ENCODE measurements around the gene CRIP3.
"Not testable (repeated sequence)": the region's sequence is repeated elsewhere in the genome, so short reads cannot be mapped to it uniquely, and the experiment has no call there.

The CRIP3 gene

DNA sequence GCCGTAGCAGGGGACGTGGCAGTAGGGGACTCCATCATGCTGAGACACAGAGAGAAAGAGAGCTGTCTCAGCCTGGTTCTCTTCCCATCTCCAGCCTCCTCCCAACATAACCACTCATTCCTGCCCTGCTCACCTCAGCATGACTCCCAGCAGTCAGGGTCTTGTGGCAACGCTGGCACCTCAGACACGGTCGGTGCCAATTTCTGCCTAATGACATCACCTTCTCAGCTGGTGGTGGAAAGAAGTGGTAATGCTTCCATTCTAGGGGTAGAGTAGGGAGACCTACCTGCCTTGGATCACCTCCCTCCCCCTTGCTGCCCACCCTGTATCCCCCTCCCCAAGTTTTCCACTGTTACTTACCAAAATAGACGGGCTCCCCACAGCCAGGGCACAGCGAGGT is 2.5 kb downstream of the CRIP3 start:
- DNase-seq (no peak), ATAC-seq (no peak)

DNA sequence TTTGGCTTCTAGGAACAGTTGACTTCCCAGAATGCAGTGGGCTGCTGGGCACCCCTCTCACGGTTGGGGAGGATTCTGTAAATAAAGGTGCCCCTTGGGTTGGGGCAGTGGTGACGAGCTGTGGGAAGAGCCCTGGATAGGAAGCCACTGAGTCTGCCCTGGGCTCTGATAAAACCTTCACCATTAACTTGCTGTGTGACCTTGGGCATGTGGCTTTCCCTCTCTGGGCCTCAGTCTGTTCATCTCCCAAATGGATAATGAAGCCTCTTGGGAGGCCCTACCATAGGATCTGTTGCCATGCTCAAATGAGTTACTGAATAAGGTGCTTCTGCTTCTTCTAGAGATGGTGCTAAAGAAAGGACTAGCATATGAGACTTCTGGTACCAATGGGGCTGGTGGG is 3.7 kb downstream of the CRIP3 start:
- ATAC-seq (no peak), DNase-seq (no peak)

DNA sequence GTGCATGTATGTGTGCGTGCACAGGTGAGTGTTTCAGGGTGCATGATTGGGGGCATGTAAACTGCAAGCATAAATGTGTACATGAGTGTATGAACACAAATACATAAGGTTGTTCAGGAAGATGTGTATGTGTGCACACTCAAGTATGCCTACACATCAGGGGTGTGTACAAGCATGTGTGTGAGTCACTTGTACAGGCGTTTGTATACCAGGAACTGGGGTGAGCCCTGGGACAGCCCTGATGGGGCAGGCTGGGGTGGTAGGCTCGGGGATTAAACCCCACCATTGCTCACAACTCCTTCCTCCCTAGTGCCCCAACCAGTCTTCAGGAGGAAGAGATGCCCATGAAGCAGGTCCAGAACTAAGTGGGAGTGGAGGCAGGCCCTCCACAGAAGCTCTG is 4.3 kb downstream of the CRIP3 start:
- ATAC-seq = no peak

DNA sequence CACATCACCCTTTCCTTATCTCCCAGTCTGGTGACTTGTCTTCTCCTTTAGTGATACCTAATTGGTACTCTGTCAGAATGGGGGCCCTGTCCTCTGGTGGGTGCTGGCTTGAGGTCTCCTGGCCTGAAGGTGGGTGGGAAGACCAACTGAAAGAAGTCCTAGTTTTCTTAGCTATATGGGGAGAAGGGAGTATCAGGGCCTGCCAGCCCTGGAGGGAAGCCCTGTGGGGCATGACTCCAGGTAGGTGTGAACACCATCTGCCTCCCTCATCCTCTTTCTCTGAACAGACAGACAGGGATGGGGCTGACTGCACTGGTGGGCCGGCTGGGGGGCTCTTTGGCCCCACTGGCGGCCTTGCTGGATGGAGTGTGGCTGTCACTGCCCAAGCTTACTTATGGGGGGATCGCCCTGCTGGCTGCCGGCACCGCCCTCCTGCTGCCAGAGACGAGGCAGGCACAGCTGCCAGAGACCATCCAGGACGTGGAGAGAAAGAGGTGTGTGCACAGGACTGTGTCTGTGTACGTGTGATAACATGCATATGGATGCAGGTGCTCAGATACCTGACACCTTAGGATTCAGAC is 4.8 kb downstream of the CRIP3 start:
- no peak for ATAC-seq
- DNase-seq = no peak

More for the DNA sequence above, 4.3 kb downstream of the CRIP3 start:
- no peak for DNase-seq

DNA sequence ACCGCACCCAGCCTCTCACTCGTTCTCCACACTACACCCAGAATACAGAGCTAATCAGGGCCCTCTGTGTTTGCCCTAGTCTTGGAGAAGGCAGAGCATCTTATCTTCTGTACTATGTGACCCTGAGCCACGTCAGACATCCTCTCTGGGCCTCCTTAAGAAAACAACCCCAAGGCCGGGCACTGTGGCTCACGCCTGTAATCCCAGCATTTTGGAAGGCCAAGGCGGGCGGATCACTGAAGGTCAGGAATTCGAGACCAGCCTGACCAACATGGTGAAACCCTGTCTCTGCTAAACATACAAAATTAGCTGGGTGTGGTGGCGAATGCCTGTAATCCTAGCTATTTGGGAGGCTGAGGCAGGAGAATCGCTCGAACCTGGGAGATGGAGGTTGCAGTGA is 5.6 kb downstream of the CRIP3 start:
- ATAC-seq, DNase-seq: not testable (repeated sequence)

DNA sequence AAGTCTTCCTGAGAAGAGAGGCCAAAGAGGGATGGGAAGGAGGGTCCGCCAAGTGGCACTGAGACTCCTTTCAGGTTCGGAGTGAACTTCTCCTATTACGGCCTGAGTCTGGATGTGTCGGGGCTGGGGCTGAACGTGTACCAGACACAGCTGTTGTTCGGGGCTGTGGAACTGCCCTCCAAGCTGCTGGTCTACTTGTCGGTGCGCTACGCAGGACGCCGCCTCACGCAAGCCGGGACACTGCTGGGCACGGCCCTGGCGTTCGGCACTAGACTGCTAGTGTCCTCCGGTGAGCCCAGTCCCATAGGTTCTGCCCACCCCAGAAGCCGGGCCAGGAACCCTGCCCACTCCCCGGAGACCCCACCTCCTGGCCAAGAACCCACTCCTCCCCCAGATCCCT is 6.5 kb downstream of the CRIP3 start:
- no peak for ATAC-seq

DNA sequence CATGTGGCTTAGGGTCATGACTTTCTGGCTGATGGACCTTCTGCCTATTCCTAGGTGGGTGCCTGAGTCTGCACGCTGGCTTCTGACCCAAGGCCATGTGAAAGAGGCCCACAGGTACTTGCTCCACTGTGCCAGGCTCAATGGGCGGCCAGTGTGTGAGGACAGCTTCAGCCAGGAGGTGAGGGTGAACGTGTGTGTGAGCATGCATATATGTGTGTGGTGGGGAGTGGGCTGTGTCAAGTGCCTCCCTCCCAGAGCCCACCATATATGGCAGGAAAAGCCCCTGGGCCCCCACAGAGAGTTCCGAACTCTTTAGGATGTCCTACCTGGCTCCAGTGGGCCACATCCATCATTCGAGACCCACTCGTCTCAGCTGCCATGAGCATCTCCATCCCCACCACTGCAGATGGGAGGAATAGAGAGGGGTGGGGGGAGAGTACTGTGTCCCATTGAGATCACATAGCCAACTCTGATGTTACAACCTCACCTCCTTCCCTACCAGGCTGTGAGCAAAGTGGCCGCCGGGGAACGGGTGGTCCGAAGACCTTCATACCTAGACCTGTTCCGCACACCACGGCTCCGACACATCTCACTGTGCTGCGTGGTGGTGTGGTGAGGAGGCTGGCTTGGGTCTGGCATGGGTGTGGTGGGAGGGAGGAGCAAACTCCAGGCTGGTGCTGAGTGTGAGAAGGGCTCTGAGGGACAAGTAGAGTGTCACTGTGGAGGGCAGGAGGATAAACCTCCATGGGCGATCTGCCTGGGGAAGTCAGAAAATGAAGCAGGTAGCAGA is 7.3 kb downstream of the CRIP3 start:
- ATAC-seq (no peak), DNase-seq (no peak)

More for the DNA sequence above, 6.5 kb downstream of the CRIP3 start:
- DNase-seq = no peak

DNA sequence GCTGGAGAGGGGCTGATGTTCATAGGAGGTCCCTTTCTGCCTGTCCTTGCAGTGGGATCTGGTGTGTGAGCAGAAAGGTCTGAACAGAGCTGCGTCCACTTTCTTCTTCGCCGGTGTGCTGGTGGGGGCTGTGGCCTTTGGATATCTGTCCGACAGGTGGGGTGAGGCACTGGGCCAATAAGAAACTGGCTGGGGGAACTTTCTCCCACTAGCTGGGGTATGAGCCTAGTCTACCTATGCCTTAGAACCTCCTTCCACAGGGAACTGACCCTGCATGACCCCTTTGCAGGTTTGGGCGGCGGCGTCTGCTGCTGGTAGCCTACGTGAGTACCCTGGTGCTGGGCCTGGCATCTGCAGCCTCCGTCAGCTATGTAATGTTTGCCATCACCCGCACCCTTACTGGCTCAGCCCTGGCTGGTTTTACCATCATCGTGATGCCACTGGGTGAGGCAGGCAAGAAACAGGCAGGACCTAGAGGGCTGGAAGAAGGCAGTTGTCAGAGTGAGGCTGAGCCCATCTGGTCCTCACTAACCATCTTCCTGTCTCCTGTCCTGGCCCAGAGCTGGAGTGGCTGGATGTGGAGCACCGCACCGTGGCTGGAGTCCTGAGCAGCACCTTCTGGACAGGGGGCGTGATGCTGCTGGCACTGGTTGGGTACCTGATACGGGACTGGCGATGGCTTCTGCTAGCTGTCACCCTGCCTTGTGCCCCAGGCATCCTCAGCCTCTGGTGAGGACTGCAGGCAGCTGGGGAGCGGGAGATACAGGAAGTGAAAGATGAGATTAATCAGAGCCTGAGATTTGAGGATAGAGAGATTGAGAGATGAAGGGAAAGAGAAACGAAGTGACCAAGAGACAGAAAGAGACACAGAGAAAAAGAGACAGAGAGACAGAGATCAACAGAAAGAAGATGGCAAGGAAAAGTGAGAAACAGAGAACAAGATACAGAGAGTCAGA is 9.0 kb downstream of the CRIP3 start:
- no peak for DNase-seq
- no peak for ATAC-seq

DNA sequence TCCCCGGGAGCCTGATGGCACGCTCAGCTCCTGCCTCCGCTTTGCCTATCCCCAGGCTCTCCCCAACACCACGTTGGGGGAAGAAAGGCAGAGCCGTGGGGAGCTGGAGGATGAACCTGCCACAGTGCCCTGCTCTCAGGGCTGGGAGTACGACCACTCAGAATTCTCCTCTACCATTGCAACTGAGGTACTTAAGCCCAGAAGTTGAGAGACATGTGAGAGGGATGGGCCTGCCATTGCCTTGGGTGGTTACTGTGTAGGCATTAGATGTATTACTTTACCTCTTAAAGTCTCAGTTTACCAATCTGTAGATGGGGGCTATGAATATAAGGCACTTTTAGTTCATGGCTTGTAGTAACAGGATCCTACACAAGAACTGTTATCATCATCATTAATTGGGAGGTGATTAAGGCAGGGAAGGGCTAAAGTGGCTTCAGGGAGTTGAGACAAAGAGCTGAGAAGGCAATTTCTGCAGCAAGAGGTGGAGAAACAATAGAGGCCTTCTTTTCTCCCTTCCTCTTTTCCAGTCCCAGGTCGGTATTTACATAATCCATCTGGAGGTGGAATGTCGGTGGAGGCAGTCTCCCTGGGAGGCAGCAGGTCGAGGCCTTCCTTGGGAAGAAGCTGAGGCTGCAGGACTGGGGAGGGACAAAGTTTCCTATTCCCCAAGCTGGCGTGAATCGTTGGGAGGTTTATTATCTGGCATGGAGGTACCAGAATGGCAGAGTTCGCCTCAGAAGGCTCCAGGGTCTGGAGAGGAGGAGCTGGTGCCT is 9.9 kb downstream of the CRIP3 start:
- DNase-seq = no peak
- ATAC-seq = no peak

DNA sequence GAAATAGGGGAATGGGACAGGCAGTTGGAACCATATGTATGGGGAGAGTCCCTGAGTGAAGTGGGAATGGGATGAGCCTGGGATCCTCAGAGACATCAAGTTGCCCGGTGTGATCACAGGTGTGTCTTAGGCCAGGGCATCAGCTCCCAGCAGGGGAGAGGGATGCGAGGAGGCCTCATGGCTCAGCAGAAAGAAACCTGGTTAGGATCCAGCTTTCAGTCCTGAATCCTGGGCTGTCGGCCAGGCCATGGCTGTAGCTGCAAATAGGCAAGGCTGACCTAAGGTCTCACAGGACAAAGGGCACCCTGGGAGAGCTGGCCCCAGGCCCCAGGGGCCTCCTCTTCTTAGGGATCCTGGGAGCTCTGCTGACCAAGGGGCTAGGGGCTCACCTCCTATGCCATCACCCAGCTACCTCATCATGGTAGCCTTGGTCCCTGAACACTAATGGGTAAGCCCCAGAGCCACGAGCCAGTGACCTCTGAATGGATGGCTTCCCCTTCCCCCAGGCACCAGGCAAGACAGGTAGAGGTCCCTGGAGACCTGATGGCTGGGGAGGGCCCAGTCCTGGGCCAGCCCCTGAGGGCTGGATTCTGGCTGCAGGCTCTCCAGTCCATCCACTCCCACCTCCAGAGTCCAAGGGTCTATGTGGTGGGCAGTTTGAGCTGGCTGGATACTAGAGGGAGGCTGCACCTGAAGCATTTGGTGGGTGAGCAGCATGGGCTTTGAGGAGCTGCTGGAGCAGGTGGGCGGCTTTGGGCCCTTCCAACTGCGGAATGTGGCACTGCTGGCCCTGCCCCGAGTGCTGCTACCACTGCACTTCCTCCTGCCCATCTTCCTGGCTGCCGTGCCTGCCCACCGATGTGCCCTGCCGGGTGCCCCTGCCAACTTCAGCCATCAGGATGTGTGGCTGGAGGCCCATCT is 10.7 kb downstream of the CRIP3 start, which contains the start of gene SLC22A7:
Gene SLC22A7 (plus strand): TSS at position 617 of the 921 bp plus-strand sequence. CDS start 99 bp downstream, at position 716.
- ATAC-seq = no peak

DNA sequence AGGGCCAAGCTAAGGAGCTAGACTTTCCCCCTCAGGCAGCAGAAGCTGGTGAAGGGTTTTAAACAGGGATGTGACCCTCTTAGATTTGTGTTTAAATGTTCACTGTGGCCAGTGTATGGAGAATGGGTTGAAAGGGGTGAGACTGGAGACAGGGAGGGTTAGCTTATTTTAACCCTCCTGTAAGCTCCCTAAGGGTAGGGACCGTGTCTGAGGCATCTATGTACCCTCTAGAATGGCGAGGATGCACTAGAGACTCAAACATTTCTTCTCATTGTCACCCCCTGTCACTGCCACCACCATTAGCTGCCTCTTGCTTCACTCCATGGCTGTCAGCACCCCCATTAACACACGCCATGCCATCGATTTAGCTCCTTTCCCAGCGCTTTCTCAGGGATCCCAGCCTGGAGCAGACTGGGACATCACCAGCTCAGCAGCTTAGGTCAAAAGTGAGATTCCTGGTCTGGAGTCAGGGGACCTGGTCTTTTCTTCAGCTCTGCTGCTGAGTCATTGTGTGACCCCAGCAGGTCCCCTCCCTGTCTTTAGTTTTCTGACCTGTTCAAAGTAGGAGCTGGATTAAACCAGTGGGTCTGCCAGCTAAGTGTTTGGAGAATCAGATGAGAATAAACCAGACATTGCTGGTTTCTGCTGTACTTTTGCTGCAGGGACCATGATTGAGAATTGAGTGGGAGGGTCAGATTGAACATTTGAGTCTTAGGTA is 11.7 kb downstream of the CRIP3 start:
- no peak for DNase-seq
- ATAC-seq = no peak

More for the DNA sequence above, 10.7 kb downstream of the CRIP3 start, which contains the start of gene SLC22A7:
- no peak for DNase-seq

DNA sequence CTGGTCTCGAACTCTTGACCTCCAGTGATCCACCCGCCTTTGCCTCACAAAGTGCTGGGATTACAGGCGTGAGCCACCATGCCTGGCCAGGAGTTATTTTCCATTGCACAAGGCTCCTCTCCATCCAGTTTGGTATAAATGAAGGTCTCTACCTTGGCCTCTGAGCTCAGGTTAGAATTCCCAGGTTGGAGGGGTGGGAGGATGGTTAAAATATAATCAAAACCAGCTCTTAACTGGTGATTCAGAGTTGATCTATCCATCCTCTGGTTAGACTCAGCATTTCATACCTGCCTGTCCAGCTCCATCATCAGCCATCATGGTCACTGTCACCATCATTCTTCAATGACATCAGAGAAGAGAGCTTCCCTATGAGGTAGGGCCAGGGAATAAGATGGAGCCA is 13.2 kb downstream of the CRIP3 start:
- DNase-seq (no peak), ATAC-seq (no peak)

DNA sequence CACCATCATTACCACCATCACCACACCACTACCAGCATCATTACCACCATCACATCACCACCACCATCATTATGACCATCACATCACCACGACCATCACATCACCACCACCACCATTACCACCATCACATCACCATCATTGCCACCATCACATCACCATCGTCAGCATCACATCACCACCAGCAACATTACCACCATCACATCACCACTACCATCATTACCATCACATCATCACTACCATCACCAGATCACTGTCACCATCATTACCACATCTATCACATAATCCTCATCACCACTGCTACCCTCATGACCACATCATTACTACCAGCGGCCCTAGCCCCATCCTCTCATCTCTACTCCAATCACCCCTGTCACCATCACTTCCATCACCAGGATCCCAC is 14.1 kb downstream of the CRIP3 start:
- DNase-seq (no peak), ATAC-seq (no peak)

DNA sequence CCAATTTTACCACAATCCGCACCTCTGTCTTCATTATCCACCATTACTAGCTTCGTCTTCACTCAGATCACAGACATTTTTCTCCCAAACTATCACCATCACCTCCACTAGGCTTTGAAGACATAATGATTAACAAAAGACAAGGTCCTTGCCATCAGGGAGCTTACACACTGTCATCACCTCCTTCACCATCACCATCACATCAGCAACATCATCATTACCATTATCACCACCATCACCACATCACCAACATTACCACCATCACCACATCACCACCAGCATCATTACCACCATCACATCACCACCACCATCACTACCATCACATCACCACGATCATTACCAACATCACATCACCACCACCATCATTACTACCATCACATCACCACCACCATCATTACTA is 14.9 kb downstream of the CRIP3 start:
- no peak for DNase-seq
- ATAC-seq = no peak

DNA sequence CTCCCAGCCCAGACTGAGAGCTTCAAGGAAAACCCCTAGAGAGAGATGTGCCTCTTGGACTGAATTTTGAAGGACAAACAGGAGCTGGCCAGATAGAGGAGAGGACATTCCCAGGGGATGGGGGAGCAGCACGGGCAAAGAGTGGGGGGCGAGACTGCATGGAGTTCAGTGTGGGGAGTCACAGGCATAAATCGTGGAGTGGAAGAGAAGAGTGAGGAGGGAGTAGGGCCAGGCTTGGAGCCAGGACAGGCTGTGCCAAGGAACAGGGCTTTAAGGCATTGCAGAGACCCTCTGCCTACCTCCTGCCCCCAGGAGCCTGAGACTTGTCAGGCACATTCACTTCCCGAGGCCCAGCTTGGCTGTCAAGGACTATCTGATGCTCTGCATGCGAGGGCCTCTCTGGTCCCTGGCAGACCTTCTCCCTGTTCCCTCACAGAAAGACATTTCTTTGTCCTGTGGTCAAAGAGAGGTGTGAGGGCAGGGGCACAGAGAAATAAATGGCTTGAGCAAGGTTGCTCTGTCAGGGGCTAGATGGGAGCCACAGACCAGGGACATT is 15.8 kb downstream of the CRIP3 start:
- DNase-seq (no peak), ATAC-seq (no peak)

DNA sequence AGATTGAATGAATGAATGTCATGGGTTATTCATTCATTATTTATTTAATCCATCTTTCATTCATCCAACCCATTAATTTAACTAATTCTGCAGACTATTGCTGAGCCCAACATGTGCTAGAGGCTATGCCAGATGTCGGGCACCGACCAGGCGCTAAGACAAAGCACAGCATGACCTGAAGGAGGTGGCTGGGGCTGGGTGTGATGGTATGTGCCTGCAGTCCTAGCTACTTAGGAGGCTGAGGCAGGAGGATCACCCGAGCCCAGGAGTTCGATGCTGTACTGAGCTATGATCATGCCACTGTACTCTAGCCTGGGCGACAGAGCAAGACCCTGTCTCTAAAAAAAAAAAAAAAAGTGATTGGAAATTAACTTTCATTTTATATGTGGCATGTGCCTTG is 16.3 kb downstream of the CRIP3 start:
- no peak for DNase-seq
- ATAC-seq = no peak

DNA sequence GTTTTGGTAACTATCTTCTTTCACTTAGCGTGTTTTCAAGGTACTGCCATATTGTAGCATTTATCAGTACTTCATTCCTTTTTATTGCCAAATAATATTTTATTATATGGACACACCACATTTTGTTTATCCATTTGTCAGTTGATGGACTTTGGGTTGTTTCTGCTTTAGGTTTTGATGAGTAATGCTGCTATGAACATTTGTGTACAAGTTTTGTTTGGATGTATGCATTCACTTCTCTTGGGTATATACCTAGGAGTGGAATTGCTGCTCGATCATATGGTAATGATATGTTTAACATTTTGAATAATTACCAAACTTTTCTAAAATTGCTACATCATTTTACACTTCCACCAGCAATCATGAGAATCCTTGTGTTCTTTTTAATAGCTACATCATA is 16.9 kb downstream of the CRIP3 start:
- no peak for DNase-seq
- no peak for ATAC-seq

DNA sequence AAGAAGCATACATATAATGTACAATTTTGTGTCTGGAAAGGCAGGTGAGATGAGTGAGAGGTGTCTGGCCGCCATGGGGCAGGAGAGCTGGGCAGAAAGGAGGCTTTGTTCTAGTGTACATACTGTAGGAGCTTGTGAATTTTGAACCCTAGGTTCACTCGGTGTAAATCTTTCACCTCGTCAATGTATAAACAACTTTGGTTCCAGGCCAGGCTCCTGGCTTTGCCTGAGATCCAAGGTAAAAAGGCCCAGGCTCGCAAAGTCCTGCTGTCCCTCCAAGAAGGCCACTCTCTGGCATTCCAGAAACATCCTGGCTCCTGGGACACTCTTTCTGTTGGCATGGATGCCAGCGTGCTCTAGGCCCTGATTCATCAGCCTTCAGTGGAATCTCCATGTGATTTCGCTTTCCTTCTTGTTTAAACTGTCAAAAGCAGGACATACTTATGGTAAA is 17.7 kb downstream of the CRIP3 start:
- ATAC-seq (no peak), DNase-seq (no peak)

DNA sequence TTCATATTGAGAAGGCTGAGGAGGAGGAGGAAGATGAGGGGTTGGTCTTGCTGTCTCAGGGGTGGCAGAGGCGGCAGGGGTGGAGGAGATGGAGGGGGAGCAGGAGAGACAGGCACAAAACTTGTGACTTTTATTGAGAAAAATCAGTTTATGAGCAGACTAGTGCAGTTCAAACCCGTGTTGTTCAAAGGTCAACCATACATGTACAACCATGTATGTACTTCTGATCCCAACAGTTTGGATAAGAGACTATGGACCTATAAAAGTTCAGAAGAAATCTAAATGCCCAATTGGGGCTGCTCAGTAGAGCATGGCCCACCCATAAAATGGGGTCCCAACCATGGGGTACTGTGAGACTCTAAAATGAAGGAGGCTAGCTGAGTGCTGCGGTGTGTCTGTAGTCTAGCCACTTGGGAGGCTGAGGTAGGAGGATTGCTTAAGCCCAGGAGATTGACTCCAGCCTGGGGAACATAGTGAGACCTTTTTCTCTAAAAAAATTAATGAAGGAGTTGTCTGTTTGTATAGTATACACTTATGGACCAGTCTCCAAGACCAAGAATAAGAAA is 18.2 kb downstream of the CRIP3 start:
- no peak for ATAC-seq
- no peak for DNase-seq
